ENCODE results near the gene CEP68.

Gene CEP68

GRCh38 chr2:65023742-65024141, 32.5 kb upstream of the CEP68 start:
- no peak overlapping the region for H3K4me3 ChIP-seq (ENCODE audit: low read depth, low read length)
- ChIA-PET POLR2A (no interaction called here), CTCF (interaction anchor here (0.6 to 3.7 kb wide), 8 partner anchors 11 to 147 kb away, joined by 3 to 20 read pairs (median 4); no protein-coding TSS in a partner anchor)
- TF ChIP-seq CTCF (IDR thresholded peaks at IDR 0.05; ENCODE audit: insufficient read depth, low read length, missing control alignments): no peak
- DNase-seq (ENCODE audit: low read depth, low spot score): no peak

- DNase-seq (ENCODE audit: low read depth, low spot score): peak; percentile 77
- CTCF ChIA-PET: interaction anchor here (0.6 to 3.7 kb wide), 9 partner anchors 10 to 146 kb away, joined by 3 to 20 read pairs (median 4); no protein-coding TSS in a partner anchor
- no peak overlapping the region for H3K4me3 ChIP-seq (ENCODE audit: low read depth, low read length)
- POLR2A ChIA-PET: interaction anchor here (0.6 to 0.8 kb wide), 2 partner anchors 19 to 32 kb away, joined by 3 to 4 read pairs; partner anchors contain the start of gene CEP68
- no peak for TF ChIP-seq CTCF (IDR thresholded peaks at IDR 0.05; ENCODE audit: insufficient read depth, low read length, missing control alignments)
Measured at GRCh38 chr2:65024149-65024829, 31.9 kb upstream of the CEP68 start.

- no peak overlapping the region for H3K4me3 ChIP-seq (ENCODE audit: low read depth, low read length)
- TF ChIP-seq CTCF (IDR thresholded peaks at IDR 0.05; ENCODE audit: insufficient read depth, low read length, missing control alignments): no peak
- ChIA-PET CTCF (interaction anchor here (0.9 to 3.7 kb wide), 8 partner anchors 9 to 153 kb away, joined by 3 to 20 read pairs (median 4); no protein-coding TSS in a partner anchor), POLR2A (no interaction called here)
- no peak for DNase-seq (ENCODE audit: low read depth, low spot score)
Measured at GRCh38 chr2:65025453-65026123, 30.6 kb upstream of the CEP68 start.

GRCh38 chr2:65026154-65026553, 30.1 kb upstream of the CEP68 start:
- no peak for TF ChIP-seq CTCF (IDR thresholded peaks at IDR 0.05; ENCODE audit: insufficient read depth, low read length, missing control alignments)
- CTCF ChIA-PET: interaction anchor here (0.9 to 3.7 kb wide), 6 partner anchors 8 to 154 kb away, joined by 3 to 20 read pairs (median 4); no protein-coding TSS in a partner anchor

GRCh38 chr2:65026704-65027464, 29.3 kb upstream of the CEP68 start:
- TF ChIP-seq CTCF (IDR thresholded peaks at IDR 0.05; ENCODE audit: insufficient read depth, low read length, missing control alignments): no peak
- ChIA-PET CTCF (interaction anchor here (1.2 to 3.7 kb wide), 4 partner anchors 8 to 154 kb away, joined by 3 to 20 read pairs (median 9); no protein-coding TSS in a partner anchor), POLR2A (no interaction called here)
- DNase-seq (ENCODE audit: low read depth, low spot score): no peak
- H3K4me3 ChIP-seq (ENCODE audit: low read depth, low read length): no peak overlapping the region

More at GRCh38 chr2:65026154-65026553, 30.1 kb upstream of the CEP68 start:
- no peak overlapping the region for H3K4me3 ChIP-seq (ENCODE audit: low read depth, low read length)
- DNase-seq (ENCODE audit: low read depth, low spot score): no peak
- POLR2A ChIA-PET: no interaction called here

All from AG04449 (cell line).